Measurements from ENCODE around the gene FAM13C.

Gene FAM13C

DNA sequence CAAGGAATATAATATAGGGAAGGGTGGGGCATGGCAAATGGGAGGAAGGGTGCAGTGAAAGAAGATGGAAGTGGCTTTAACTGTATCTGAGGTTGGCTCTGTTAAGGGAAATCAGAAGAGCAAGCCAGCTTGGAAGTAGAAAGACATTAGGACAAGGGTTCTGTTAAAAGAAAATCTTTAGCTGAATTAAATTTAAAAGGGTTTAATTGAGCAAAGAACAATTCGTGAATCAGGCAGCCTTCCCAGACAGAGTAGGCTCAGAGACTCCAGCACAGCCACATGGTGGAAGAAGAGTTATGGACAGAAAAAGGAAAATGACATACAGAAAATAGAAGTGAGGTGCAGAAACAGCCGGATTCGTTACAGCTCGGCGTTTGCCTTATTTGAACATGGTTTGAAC lies 42.0 kb downstream of the FAM13C start:
- H2AFZ ChIP-seq (ENCODE audit: low read length, unreplicated experiment) = no peak overlapping the region
- H3K27ac ChIP-seq (ENCODE audit: low read depth, low read length) = no peak overlapping the region
- no peaks in the 10 kb centered on the region for H3K79me2 ChIP-seq (ENCODE audit: control insufficient read depth, insufficient read depth, low read length, unreplicated experiment)
- H3K36me3 ChIP-seq (ENCODE audit: insufficient read depth, low read length) = no peaks in the 10 kb centered on the region
- peaks cover 12% of the 10 kb centered on the region; the same call in 1 of the 2 replicates for H3K27me3 ChIP-seq (ENCODE audit: insufficient read depth, low read length)
- no peak overlapping the region for H3K4me3 ChIP-seq (ENCODE audit: low read depth, low read length)
- H3K4me1 ChIP-seq (ENCODE audit: control insufficient read depth, insufficient read depth, low read length, unreplicated experiment) = no peaks in the 10 kb centered on the region

DNA sequence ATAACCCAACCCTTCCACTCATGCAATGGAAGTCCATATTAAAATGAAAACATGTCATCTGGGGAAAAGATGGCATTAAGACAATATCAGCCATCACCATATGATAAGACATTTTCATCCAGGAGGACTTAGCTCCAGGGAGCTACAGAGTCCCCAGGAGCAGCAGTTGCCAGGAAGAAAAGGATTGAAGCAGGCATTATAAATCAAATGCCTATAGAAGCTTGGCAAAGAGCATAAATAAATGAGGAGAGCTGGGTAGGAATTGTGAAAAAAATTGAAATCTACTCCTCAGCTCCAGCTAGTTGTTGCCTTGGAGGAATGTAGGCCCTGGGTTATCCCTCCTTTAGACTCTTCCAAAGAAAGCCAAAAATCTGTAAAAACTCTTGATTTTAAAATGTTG lies 42.5 kb downstream of the FAM13C start:
- Histone ChIP-seq H2AFZ (ENCODE audit: low read length, unreplicated experiment) (no peak overlapping the region), H3K4me1 (ENCODE audit: control insufficient read depth, insufficient read depth, low read length, unreplicated experiment) (no peaks in the 10 kb centered on the region), H3K27me3 (ENCODE audit: insufficient read depth, low read length) (peaks cover 7% of the 10 kb centered on the region; the same call in 1 of the 2 replicates), H3K36me3 (ENCODE audit: insufficient read depth, low read length) (no peaks in the 10 kb centered on the region), H3K4me3 (ENCODE audit: low read depth, low read length) (no peak overlapping the region), H3K27ac (ENCODE audit: low read depth, low read length) (no peak overlapping the region), H3K79me2 (ENCODE audit: control insufficient read depth, insufficient read depth, low read length, unreplicated experiment) (no peaks in the 10 kb centered on the region)

DNA sequence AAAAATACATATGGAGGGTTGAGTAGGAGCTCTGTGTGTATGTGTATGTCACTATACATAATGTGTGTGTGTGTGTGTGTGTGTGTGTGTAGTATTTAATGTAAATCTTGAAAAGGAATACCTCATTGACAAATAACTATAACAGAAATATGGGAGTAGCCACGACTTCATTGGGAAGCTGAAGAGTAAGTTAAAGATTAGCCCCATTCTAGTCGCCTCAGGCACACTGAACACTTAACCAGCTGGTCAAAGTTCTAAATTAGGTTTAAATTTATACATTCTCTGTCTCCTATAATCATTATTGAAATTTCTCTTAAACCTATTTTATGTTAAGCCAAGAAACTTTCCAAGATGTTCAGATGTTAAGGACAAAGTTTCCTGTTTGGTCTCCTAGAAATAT lies 45.3 kb downstream of the FAM13C start:
- no peaks in the 10 kb centered on the region for H3K36me3 ChIP-seq (ENCODE audit: insufficient read depth, low read length)
- no peaks in the 10 kb centered on the region for H3K79me2 ChIP-seq (ENCODE audit: control insufficient read depth, insufficient read depth, low read length, unreplicated experiment)
- H3K27ac ChIP-seq (ENCODE audit: low read depth, low read length) = no peak overlapping the region
- H3K27me3 ChIP-seq (ENCODE audit: insufficient read depth, low read length) = peaks cover 22% of the 10 kb centered on the region; the same call in 1 of the 2 replicates
- no peak overlapping the region for H2AFZ ChIP-seq (ENCODE audit: low read length, unreplicated experiment)
- no peak overlapping the region for H3K4me3 ChIP-seq (ENCODE audit: low read depth, low read length)
- H3K4me1 ChIP-seq (ENCODE audit: control insufficient read depth, insufficient read depth, low read length, unreplicated experiment) = no peaks in the 10 kb centered on the region

DNA sequence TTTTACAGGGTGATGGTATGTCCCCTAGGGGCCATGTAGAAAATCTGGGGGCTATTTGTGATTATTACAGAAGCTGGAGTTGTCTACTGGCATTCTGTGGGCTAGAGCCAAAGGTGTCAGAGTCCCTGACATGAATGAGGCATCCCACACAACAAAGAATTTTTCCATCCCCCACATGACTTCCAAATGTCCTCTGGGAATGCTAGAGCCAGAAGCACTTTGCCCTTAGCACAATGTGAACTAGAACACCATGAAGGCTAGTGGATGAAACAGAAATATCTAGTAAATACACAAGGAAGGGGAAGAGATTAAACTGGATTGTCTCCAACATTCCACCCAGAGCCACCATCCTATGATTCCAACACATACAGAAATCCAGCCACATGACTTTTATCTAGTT lies 46.9 kb downstream of the FAM13C start:
- H3K4me3 ChIP-seq (ENCODE audit: low read depth, low read length) = no peak overlapping the region
- no peak overlapping the region for H3K27ac ChIP-seq (ENCODE audit: low read depth, low read length)
- no peaks in the 10 kb centered on the region for H3K79me2 ChIP-seq (ENCODE audit: control insufficient read depth, insufficient read depth, low read length, unreplicated experiment)
- H3K27me3 ChIP-seq (ENCODE audit: insufficient read depth, low read length) = peaks cover 30% of the 10 kb centered on the region; the same call in 1 of the 2 replicates
- H2AFZ ChIP-seq (ENCODE audit: low read length, unreplicated experiment) = no peak overlapping the region
- H3K36me3 ChIP-seq (ENCODE audit: insufficient read depth, low read length) = no peaks in the 10 kb centered on the region
- H3K4me1 ChIP-seq (ENCODE audit: control insufficient read depth, insufficient read depth, low read length, unreplicated experiment) = no peaks in the 10 kb centered on the region

DNA sequence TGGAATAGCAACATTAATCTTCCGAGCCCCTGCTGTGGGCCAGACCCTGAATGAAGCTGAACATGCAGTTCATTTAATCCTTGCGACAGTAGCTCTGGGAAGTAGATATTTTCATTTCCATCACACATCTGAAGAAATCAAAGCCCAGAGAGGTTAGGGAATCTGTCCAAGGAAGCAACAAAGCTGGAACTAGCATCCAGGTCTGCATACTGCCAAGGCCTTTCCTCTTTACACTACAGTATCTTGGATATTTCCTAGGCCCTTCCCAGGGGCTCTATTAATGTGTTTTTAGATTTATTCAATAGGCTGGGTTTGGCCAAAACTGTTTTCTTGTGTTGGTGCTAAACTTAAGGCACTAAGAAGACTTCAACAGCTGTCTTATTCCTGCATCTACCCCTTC lies 48.1 kb downstream of the FAM13C start:
- peaks cover 30% of the 10 kb centered on the region; the same call in 1 of the 2 replicates for H3K27me3 ChIP-seq (ENCODE audit: insufficient read depth, low read length)
- no peaks in the 10 kb centered on the region for H3K79me2 ChIP-seq (ENCODE audit: control insufficient read depth, insufficient read depth, low read length, unreplicated experiment)
- no peak overlapping the region for H3K27ac ChIP-seq (ENCODE audit: low read depth, low read length)
- no peaks in the 10 kb centered on the region for H3K36me3 ChIP-seq (ENCODE audit: insufficient read depth, low read length)
- no peak overlapping the region for H3K4me3 ChIP-seq (ENCODE audit: low read depth, low read length)
- H3K4me1 ChIP-seq (ENCODE audit: control insufficient read depth, insufficient read depth, low read length, unreplicated experiment) = no peaks in the 10 kb centered on the region
- no peak overlapping the region for H2AFZ ChIP-seq (ENCODE audit: low read length, unreplicated experiment)

DNA sequence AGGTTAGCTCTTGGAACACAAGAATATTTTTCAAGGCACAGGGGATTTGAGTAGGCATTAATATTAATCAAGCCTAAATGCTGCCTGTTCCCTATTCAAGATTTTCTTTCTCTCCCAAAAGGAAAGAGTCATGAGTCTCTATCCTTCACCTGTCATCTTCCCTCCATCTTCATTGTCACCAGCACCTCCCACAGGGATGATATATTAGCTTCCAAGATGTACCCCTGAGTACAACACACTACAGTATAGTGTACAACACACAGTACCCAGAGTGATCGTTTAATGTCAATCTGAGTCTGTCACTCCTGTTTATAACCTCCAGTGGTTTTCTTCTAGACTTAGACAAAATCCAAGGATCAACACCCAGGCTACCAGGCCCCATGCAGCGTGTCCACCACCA lies 50.1 kb downstream of the FAM13C start:
- Histone ChIP-seq H3K79me2 (ENCODE audit: control insufficient read depth, insufficient read depth, low read length, unreplicated experiment) (no peaks in the 10 kb centered on the region), H3K27me3 (ENCODE audit: insufficient read depth, low read length) (peaks cover 25% of the 10 kb centered on the region; the same call in 1 of the 2 replicates), H2AFZ (ENCODE audit: low read length, unreplicated experiment) (no peak overlapping the region), H3K4me1 (ENCODE audit: control insufficient read depth, insufficient read depth, low read length, unreplicated experiment) (no peaks in the 10 kb centered on the region), H3K4me3 (ENCODE audit: low read depth, low read length) (no peak overlapping the region), H3K36me3 (ENCODE audit: insufficient read depth, low read length) (no peaks in the 10 kb centered on the region), H3K27ac (ENCODE audit: low read depth, low read length) (no peak overlapping the region)

DNA sequence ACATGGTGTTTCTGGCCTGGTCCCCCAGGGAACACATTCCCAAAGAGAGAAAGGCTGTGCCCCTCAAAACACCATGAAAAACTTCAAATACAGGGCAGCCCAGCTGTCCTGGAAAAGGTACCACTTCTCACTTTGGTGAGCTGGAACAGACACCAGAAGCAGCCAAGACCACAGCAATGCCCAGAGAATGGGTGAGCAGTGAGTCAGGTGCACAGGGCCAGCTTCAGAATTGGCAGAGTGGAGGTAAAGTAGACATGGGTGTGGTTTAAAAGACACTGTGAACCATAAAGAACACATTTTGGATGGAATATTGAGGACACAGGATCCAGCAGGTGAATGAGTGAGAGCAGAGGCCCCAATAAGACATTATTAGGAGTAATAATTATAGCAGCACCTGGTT lies 51.3 kb downstream of the FAM13C start:
- no peak overlapping the region for H3K27ac ChIP-seq (ENCODE audit: low read depth, low read length)
- H3K4me3 ChIP-seq (ENCODE audit: low read depth, low read length) = no peak overlapping the region
- no peaks in the 10 kb centered on the region for H3K79me2 ChIP-seq (ENCODE audit: control insufficient read depth, insufficient read depth, low read length, unreplicated experiment)

DNA sequence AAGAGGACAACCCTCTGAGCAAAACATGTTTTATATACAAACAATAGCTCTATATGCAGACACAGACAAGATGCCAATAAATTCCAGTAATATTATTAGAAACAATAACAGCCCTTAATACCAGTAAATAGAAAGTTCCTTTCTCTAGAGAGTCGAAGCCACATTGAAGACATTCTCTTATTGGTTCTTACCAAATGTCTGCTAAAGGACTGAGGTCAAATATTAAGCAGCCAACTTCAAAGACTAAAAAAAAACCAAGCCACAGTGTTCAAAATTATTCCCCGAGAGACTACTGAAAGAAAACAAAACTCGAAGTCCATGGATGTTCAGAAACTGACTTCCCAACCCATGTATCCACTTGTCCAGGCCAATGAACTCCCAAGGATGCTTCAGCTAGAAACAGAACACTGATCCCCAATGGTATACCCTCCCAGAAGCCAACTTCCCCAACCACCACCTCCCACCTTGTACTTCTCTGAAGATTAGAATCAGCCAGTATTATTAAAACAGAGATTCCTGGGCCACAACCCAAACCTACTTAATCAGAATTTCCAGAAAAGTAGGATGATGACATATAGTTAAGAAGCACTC lies 51.9 kb downstream of the FAM13C start:
- H3K27ac ChIP-seq (ENCODE audit: low read depth, low read length) = no peak overlapping the region
- H3K36me3 ChIP-seq (ENCODE audit: insufficient read depth, low read length) = no peaks in the 10 kb centered on the region
- H3K4me1 ChIP-seq (ENCODE audit: control insufficient read depth, insufficient read depth, low read length, unreplicated experiment) = no peaks in the 10 kb centered on the region
- no peak overlapping the region for H2AFZ ChIP-seq (ENCODE audit: low read length, unreplicated experiment)
- no peak overlapping the region for H3K4me3 ChIP-seq (ENCODE audit: low read depth, low read length)
- no peaks in the 10 kb centered on the region for H3K79me2 ChIP-seq (ENCODE audit: control insufficient read depth, insufficient read depth, low read length, unreplicated experiment)
- H3K27me3 ChIP-seq (ENCODE audit: insufficient read depth, low read length) = peaks cover 29% of the 10 kb centered on the region; the same call in 1 of the 2 replicates

More for the DNA sequence above, 51.3 kb downstream of the FAM13C start:
- Histone ChIP-seq H3K36me3 (ENCODE audit: insufficient read depth, low read length) (no peaks in the 10 kb centered on the region), H3K27me3 (ENCODE audit: insufficient read depth, low read length) (peaks cover 24% of the 10 kb centered on the region; the same call in 1 of the 2 replicates), H2AFZ (ENCODE audit: low read length, unreplicated experiment) (no peak overlapping the region), H3K4me1 (ENCODE audit: control insufficient read depth, insufficient read depth, low read length, unreplicated experiment) (no peaks in the 10 kb centered on the region)

DNA sequence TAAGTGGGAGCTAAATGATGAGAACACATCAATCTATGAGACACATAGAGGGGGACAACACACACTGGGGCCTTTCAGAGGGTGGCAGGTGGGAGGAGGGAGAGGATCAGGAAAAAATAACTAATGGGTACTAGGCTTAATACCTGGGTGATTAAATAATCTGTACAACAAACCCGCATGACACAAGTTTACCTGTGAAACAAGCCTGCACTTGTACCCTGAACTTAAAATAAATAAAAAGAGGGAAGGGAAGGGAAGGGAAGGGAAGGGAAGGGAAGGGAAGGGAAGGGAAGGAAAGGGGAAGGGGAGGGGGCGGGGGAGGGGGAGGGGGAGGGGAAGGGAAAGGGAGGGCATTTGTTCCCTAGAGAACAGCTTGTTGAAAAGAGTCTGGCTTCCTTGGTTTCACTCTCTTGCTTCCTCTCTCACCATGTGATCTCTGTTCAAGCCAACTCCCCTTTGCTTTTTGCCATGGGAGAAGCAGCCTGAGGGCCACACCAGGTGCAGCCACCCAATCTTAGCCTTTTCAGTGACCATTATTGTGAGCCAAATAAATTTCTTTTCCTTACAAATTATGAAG lies 57.7 kb downstream of the FAM13C start:
- Histone ChIP-seq H3K4me3 (ENCODE audit: low read depth, low read length) (no peak overlapping the region), H3K79me2 (ENCODE audit: control insufficient read depth, insufficient read depth, low read length, unreplicated experiment) (no peaks in the 10 kb centered on the region), H3K36me3 (ENCODE audit: insufficient read depth, low read length) (no peaks in the 10 kb centered on the region), H3K27ac (ENCODE audit: low read depth, low read length) (no peak overlapping the region), H2AFZ (ENCODE audit: low read length, unreplicated experiment) (no peak overlapping the region), H3K27me3 (ENCODE audit: insufficient read depth, low read length) (peaks cover 18% of the 10 kb centered on the region; the same call in 1 of the 2 replicates), H3K4me1 (ENCODE audit: control insufficient read depth, insufficient read depth, low read length, unreplicated experiment) (no peaks in the 10 kb centered on the region)

DNA sequence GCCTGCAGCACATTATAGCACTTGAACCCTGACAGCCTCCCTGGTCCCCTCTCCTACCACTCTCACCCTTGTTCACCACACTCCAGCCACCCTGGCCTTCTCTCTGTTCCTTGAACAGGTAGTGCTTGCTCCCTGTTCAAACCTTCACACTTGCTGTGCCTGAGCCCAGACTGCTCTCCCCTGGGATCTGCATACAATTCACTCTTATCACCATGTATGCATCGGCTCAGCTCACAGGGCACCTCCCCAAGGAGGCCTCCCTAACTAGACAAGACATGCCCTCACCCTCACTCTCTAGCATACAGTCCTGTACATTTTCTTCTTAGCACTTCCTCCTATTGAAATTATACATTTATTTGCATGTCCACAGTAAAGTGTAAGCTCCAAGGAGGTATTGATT lies 59.3 kb downstream of the FAM13C start:
- peaks cover 18% of the 10 kb centered on the region; the same call in 1 of the 2 replicates for H3K27me3 ChIP-seq (ENCODE audit: insufficient read depth, low read length)
- no peak overlapping the region for H3K4me3 ChIP-seq (ENCODE audit: low read depth, low read length)
- H3K36me3 ChIP-seq (ENCODE audit: insufficient read depth, low read length) = no peaks in the 10 kb centered on the region
- no peaks in the 10 kb centered on the region for H3K4me1 ChIP-seq (ENCODE audit: control insufficient read depth, insufficient read depth, low read length, unreplicated experiment)
- H3K79me2 ChIP-seq (ENCODE audit: control insufficient read depth, insufficient read depth, low read length, unreplicated experiment) = no peaks in the 10 kb centered on the region
- no peak overlapping the region for H3K27ac ChIP-seq (ENCODE audit: low read depth, low read length)
- no peak overlapping the region for H2AFZ ChIP-seq (ENCODE audit: low read length, unreplicated experiment)

DNA sequence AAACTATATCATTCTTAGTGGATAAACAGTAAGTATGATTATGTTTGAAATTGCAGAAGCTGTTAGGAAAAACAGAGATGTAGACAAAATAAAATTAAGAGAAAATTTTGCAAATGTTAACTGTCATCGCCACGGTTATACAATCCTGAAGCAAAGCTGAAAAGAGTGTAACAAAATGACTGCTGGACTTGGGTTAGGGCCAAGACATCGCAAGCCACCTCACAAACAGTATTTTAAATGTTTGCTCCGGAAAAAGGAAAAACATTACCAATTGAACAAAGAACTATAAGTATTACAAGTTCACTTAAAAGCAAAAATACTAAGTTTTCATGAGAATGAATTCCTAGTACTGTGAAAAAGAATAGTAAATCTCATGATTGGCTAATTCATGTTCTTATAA lies 60.0 kb downstream of the FAM13C start:
- Histone ChIP-seq H3K27ac (ENCODE audit: low read depth, low read length) (no peak overlapping the region), H3K27me3 (ENCODE audit: insufficient read depth, low read length) (peaks cover 18% of the 10 kb centered on the region; the same call in 1 of the 2 replicates), H3K79me2 (ENCODE audit: control insufficient read depth, insufficient read depth, low read length, unreplicated experiment) (no peaks in the 10 kb centered on the region), H3K4me1 (ENCODE audit: control insufficient read depth, insufficient read depth, low read length, unreplicated experiment) (no peaks in the 10 kb centered on the region), H3K36me3 (ENCODE audit: insufficient read depth, low read length) (no peaks in the 10 kb centered on the region), H3K4me3 (ENCODE audit: low read depth, low read length) (no peak overlapping the region), H2AFZ (ENCODE audit: low read length, unreplicated experiment) (no peak overlapping the region)
